Prostate gland (tissue), 2 donors: ENCODE measurements around the gene ZNF213. TPM values are rescaled to one million over a fixed set of nuclear protein-coding genes. Genes with fewer than 3 reads are reported as not detected.

Experiments used
- DNase-seq: peaks from one replicate; pipeline ENCODE4 v3.0.0-alpha.2; 2019; ENCODE audit warnings: low spot score
- H3K27ac ChIP-seq, 2 donors: fragments of 200-600 bp; sonication (generic); 2 replicates each; pipeline ENCODE4 v1.5.1; 2017 to 2019
- H3K27me3 ChIP-seq: fragments of 200-600 bp; sonication (generic); replicated peaks from 2 replicates; pipeline ENCODE4 v1.5.1; 2019; ENCODE audit not compliant: insufficient read depth
- H3K36me3 ChIP-seq, 2 donors: fragments of 200-600 bp; sonication (generic); 1 replicate in 1 of 2; 2 replicates in 1 of 2; pipeline versions ENCODE4 v1.5.1 to v1.8.1; 2017 to 2019
- H3K4me1 ChIP-seq: fragments of 200-600 bp; sonication (generic); replicated peaks from 2 replicates; pipeline ENCODE4 v1.5.1; 2019
- H3K4me3 ChIP-seq, 2 donors: fragments of 200-600 bp; sonication (generic); 2 replicates each; pipeline ENCODE4 v1.5.1; 2017 to 2019
- H3K9me3 ChIP-seq: fragments of 200-600 bp; sonication (generic); 2 replicates; pipeline ENCODE4 v1.5.1; 2017
- CTCF ChIP-seq, 4 experiments: fragments of 200-600 bp in 2 of 4; fragments of 450-650 bp in 2 of 4; sonication (generic) in 2 of 4; IDR thresholded peaks; 1 replicate in 3 of 4; 2 replicates in 1 of 4; pipeline ENCODE4 v1.5.1; 2016 to 2019; ENCODE audit warnings: antibody characterized with exemption in 4 of 4, mild to moderate bottlenecking in 2 of 4, moderate library complexity in 2 of 4
- POLR2A ChIP-seq: fragments of 450-650 bp; IDR thresholded peaks from one replicate; pipeline ENCODE4 v1.6.1; 2016; ENCODE audit warnings: antibody characterized with exemption, mild to moderate bottlenecking
- POLR2AphosphoS5 ChIP-seq: sonication (generic); formaldehyde crosslinking; IDR thresholded peaks from one replicate; pipeline ENCODE4 v1.6.1; 2017; ENCODE audit warnings: antibody characterized with exemption
- WGBS: methylation state at CpG from one replicate; pipeline ENCODE4 v1.1.5; 2018; 5-methylcytosine and 5-hydroxymethylcytosine counted together
- intact Hi-C: fragments of 100-400 bp; cut with DNase I; formaldehyde crosslinking; loops from one replicate; pipeline ENCODE4 v1.14.2; 2022
- total RNA-seq, 2 donors: library from RNA; depleted of rRNA; stranded (reverse); fragments of >200 nt; gene quantifications; one replicate each; pipeline ENCODE4 v1.1.0, GENCODE V29; 2016

The ZNF213 gene
- total RNA-seq, 2 donors from 2014 or later = 18.4 to 28.1 TPM

- intact Hi-C loops = no loop called here
- Histone ChIP-seq H3K27me3 (no peaks in the 10 kb centered on the region), H3K4me3 (no peak overlapping the region), H3K27ac (no peak overlapping the region), H3K4me1 (no peaks in the 10 kb centered on the region), H3K9me3 (no peaks in the 10 kb centered on the region), H3K36me3 (no peaks in the 10 kb centered on the region)
- no peak for DNase-seq
- 60% methylated on average over 8 of the region's 8 CpGs for WGBS
- no peak for TF ChIP-seq CTCF (IDR thresholded peaks at IDR 0.05)
- no peak for TF ChIP-seq POLR2A
- TF ChIP-seq POLR2AphosphoS5 = no peak
Observed at GRCh38 chr16:3097266-3097665, 37.6 kb upstream of the ZNF213 start.

GRCh38 chr16:3098459-3099394, 36.1 kb upstream of the ZNF213 start, which contains the start of gene ZSCAN10:
Gene ZSCAN10, minus strand, starts transcription at chr16:3099294. Its CDS starts 6,357 bp downstream, at chr16:3092937.
- Histone ChIP-seq H3K27me3 (no peaks in the 10 kb centered on the region), H3K36me3 (no peaks in the 10 kb centered on the region), H3K27ac (no peak within 1 kb of the TSS), H3K9me3 (no peaks in the 10 kb centered on the region), H3K4me3 (no peak within 1 kb of the TSS), H3K4me1 (no peaks in the 10 kb centered on the region)
- no peak for DNase-seq
- intact Hi-C loops = no loop called here
- 52% methylated on average over 21 of the region's 21 CpGs for WGBS
- TF ChIP-seq CTCF (IDR thresholded peaks at IDR 0.05) (no peak), POLR2AphosphoS5 (no peak), POLR2A (no peak)

- TF ChIP-seq CTCF (IDR thresholded peaks at IDR 0.05) (no peak), POLR2AphosphoS5 (no peak), POLR2A (no peak)
- Histone ChIP-seq H3K4me1 (no peaks in the 10 kb centered on the region), H3K4me3 (no peak overlapping the region), H3K27me3 (no peaks in the 10 kb centered on the region), H3K36me3 (no peaks in the 10 kb centered on the region), H3K27ac (no peak overlapping the region), H3K9me3 (no peaks in the 10 kb centered on the region)
- DNase-seq = no peak
- intact Hi-C loops = no loop called here
- 63% methylated on average over 5 of the region's 5 CpGs for WGBS
Observed at GRCh38 chr16:3099395-3099731, 35.5 kb upstream of the ZNF213 start.

- no peaks in the 10 kb centered on the region for H3K4me1 ChIP-seq
- H3K27me3 ChIP-seq = no peaks in the 10 kb centered on the region
- intact Hi-C loops = no loop called here
- H3K36me3 ChIP-seq = no peaks in the 10 kb centered on the region
- H3K9me3 ChIP-seq = no peaks in the 10 kb centered on the region
- H3K27ac ChIP-seq = no peak overlapping the region
- peak; percentile 91 for DNase-seq
- 4% methylated on average over 39 of the region's 39 CpGs for WGBS
- no peak overlapping the region for H3K4me3 ChIP-seq
- no peak for TF ChIP-seq POLR2A
- TF ChIP-seq CTCF (IDR thresholded peaks at IDR 0.05) = no peak
- TF ChIP-seq POLR2AphosphoS5 = peak; percentile 45
Observed at GRCh38 chr16:3099732-3100499, 34.9 kb upstream of the ZNF213 start.
